WERI-Rb-1 (cell line): Measurements from ENCODE around the gene FNDC4.

ENCODE experiments used
- DNase-seq: peaks from one replicate; pipeline ENCODE4 v3.0.0-alpha.2; 2020
- H3K27ac ChIP-seq: fragments of 250-450 bp; sonication (Bioruptor Pico); 2 replicates; pipeline ENCODE4 v1.5.1; 2020; ENCODE audit warnings: mild to moderate bottlenecking, moderate library complexity
- H3K27me3 ChIP-seq: fragments of 250-450 bp; sonication (Bioruptor Pico); 2 replicates; pipeline ENCODE4 v1.5.1; 2021; ENCODE audit warnings: mild to moderate bottlenecking, low read depth, moderate library complexity; ENCODE audit not compliant: insufficient read depth, severe bottlenecking
- H3K36me3 ChIP-seq: fragments of 250-450 bp; sonication (Bioruptor Pico); 2 replicates; pipeline ENCODE4 v1.5.1; 2020; ENCODE audit warnings: mild to moderate bottlenecking, moderate library complexity
- H3K4me3 ChIP-seq: 2 replicates; pipeline ENCODE4 v1.5.1; 2011; ENCODE audit warnings: low read depth, mild to moderate bottlenecking, control low read depth, low read length
- H3K9me3 ChIP-seq: fragments of 250-450 bp; sonication (Bioruptor Pico); 2 replicates; pipeline ENCODE4 v1.5.1; 2021; ENCODE audit warnings: mild to moderate bottlenecking, moderate library complexity; ENCODE audit not compliant: severe bottlenecking
- TF ChIP-seq, protein P1 (sequence below): IDR thresholded peaks from 2 replicates; pipeline ENCODE4 v1.5.1; 2011; ENCODE audit warnings: low read depth, mild to moderate bottlenecking, control low read depth, inconsistent platforms, low read length

The FNDC4 gene

DNA sequence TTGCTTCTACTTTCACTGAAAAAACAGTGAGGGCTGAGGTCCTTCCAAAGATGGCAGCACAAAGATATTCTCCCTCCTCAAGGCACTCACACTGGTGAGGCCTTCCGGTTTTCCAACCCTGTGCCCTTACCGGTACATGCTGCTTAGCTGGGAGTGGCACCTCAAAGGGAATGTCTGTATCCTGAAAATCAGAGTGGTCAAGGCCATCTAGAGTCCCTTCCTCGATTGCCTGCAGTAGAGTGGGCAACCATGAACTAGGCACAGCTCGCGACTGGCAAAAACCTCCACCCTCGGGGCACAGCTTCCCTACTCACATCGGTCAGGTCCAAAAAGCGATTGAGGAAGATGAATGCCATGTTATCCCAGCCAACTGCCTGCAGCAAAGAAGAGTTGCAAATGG is 49.4 kb downstream of the FNDC4 start:
- H3K4me3 ChIP-seq = no peak overlapping the region
- no peak overlapping the region for H3K27ac ChIP-seq
- TF ChIP-seq, protein P1, sequence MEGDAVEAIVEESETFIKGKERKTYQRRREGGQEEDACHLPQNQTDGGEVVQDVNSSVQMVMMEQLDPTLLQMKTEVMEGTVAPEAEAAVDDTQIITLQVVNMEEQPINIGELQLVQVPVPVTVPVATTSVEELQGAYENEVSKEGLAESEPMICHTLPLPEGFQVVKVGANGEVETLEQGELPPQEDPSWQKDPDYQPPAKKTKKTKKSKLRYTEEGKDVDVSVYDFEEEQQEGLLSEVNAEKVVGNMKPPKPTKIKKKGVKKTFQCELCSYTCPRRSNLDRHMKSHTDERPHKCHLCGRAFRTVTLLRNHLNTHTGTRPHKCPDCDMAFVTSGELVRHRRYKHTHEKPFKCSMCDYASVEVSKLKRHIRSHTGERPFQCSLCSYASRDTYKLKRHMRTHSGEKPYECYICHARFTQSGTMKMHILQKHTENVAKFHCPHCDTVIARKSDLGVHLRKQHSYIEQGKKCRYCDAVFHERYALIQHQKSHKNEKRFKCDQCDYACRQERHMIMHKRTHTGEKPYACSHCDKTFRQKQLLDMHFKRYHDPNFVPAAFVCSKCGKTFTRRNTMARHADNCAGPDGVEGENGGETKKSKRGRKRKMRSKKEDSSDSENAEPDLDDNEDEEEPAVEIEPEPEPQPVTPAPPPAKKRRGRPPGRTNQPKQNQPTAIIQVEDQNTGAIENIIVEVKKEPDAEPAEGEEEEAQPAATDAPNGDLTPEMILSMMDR = no peak
- H3K27me3 ChIP-seq = no peaks in the 10 kb centered on the region
- H3K36me3 ChIP-seq = peaks cover 75% of the 10 kb centered on the region
- no peak for DNase-seq
- no peaks in the 10 kb centered on the region for H3K9me3 ChIP-seq

DNA sequence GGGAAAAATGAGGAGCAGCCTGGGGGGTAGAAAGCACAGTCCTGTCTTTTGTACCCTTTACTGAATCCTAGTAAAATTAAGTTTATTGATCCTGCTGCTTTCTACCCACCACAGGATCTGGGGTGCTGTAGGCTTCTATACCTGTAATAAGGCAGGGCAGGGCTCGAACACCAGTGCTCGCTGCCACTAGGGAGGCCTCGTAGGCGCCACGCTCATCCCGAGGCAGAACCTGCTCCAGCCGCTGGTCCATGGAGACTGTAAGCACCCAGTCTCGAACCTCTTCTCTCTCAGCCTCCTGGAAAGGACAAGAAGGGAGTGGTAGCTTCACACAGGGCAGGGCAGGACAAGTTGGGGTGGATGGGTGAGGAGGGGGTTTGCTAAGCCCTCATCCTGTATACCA is 49.8 kb downstream of the FNDC4 start:
- Histone ChIP-seq H3K36me3 (peaks cover 79% of the 10 kb centered on the region), H3K27me3 (no peaks in the 10 kb centered on the region), H3K4me3 (no peak overlapping the region), H3K9me3 (no peaks in the 10 kb centered on the region), H3K27ac (no peak overlapping the region)
- TF ChIP-seq, protein P1 = no peak
- no peak for DNase-seq

DNA sequence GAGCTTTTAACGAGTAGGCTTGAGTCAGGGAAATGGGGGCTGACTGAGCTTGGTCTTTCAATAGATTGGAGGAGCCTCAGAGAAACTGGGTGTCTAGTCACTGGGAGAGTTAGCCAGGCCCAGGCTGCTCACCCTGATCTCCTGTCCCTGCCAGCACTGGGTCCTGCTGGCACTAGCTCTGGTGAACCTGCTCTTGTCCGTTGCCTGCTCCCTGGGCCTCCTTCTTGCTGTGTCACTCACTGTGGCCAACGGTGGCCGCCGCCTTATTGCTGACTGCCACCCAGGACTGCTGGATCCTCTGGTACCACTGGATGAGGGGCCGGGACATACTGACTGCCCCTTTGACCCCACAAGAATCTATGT is 52.1 kb downstream of the FNDC4 start:
- Histone ChIP-seq H3K9me3 (no peaks in the 10 kb centered on the region), H3K27ac (no peak overlapping the region), H3K4me3 (no peak overlapping the region), H3K27me3 (no peaks in the 10 kb centered on the region), H3K36me3 (peaks cover 83% of the 10 kb centered on the region)
- TF ChIP-seq, protein P1 = no peak
- no peak for DNase-seq

DNA sequence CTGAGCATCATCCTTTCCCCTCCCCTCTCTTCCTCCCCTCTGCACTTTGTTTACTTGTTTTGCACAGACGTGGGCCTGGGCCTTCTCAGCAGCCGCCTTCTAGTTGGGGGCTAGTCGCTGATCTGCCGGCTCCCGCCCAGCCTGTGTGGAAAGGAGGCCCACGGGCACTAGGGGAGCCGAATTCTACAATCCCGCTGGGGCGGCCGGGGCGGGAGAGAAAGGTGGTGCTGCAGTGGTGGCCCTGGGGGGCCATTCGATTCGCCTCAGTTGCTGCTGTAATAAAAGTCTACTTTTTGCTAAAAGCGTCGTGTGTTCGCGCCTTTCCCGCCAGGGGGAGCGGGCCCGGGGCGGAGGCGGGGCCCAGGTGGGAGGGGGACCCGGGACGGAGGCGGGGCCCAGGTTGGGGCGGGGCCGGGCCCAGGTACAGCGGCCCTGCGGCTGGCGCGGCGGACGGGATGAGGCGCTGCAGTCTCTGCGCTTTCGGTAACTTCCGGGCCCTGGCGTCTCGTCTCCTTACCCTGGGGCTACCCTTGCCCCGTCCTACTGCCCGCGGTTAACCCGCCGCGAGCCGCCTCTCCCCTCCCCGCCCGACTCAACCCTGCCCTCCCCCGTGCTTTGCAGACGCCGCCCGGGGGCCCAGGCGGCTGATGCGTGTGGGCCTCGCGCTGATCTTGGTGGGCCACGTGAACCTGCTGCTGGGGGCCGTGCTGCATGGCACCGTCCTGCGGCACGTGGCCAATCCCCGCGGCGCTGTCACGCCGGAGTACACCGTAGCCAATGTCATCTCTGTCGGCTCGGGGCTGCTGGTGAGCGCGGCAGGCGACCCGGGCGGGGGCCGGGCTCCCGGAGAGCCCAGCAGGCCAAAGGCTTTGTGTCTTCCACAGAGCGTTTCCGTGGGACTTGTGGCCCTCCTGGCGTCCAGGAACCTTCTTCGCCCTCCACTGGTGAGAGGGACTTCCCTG is 52.8 kb downstream of the FNDC4 start, which contains the start of gene KRTCAP3:
KRTCAP3 (plus strand) TSS at position 424 of the 962 bp plus-strand sequence; CDS start at position 456, 32 bp downstream.
- no peak within 1 kb of the TSS for H3K27ac ChIP-seq
- H3K4me3 ChIP-seq = no peak within 1 kb of the TSS
- no peak for DNase-seq
- TF ChIP-seq, protein P1 = no peak
- H3K27me3 ChIP-seq = no peaks in the 10 kb centered on the region
- no peaks in the 10 kb centered on the region for H3K9me3 ChIP-seq
- peaks cover 85% of the 10 kb centered on the region for H3K36me3 ChIP-seq
